GM13976 (cell line): ENCODE results near the gene PIGZ.

Experiments used
- DNase-seq: peaks from one replicate; pipeline ENCODE4 v3.0.0; 2012; ENCODE audit warnings: low spot score
- CTCF ChIP-seq: IDR thresholded peaks from 2 replicates; pipeline ENCODE4 v1.5.1; 2012; ENCODE audit warnings: borderline replicate concordance, mild to moderate bottlenecking; ENCODE audit not compliant: insufficient read depth; ENCODE audit errors: extremely low read depth, missing control alignments, control extremely low read depth
- in situ Hi-C: fragments of 300-500 bp; cut with MboI; formaldehyde crosslinking; loops from one replicate; pipeline ENCODE4 v1.12.0; 2022; ENCODE audit warnings: low sequenced_read_pairs, mixed read lengths, inconsistent platforms; ENCODE audit not compliant: unreplicated experiment

Gene PIGZ

GRCh38 chr3:196920733-196921132, 47.9 kb downstream of the PIGZ start:
- DNase-seq: no peak
- in situ Hi-C loops: no loop called here
- no peak for TF ChIP-seq CTCF

- in situ Hi-C loops: no loop called here
- no peak for TF ChIP-seq CTCF
- DNase-seq: no peak
Observed at GRCh38 chr3:196918968-196919367, 49.7 kb downstream of the PIGZ start.

- in situ Hi-C loops: no loop called here
- DNase-seq: no peak
Observed at GRCh38 chr3:196916995-196917394, 51.6 kb downstream of the PIGZ start.

GRCh38 chr3:196916221-196916620, 52.4 kb downstream of the PIGZ start:
- TF ChIP-seq CTCF: no peak
- in situ Hi-C loops: no loop called here
- DNase-seq: no peak

More at GRCh38 chr3:196916995-196917394, 51.6 kb downstream of the PIGZ start:
- TF ChIP-seq CTCF: no peak

- in situ Hi-C loops: no loop called here
- DNase-seq: no peak
- no peak for TF ChIP-seq CTCF
Observed at GRCh38 chr3:196915375-196915774, 53.3 kb downstream of the PIGZ start.

- TF ChIP-seq CTCF: no peak
- in situ Hi-C loops: no loop called here
- DNase-seq: no peak
Observed at GRCh38 chr3:196914866-196915265, 53.8 kb downstream of the PIGZ start.

- in situ Hi-C loops: no loop called here
- DNase-seq: no peak
- no peak for TF ChIP-seq CTCF
Observed at GRCh38 chr3:196903740-196904139, 64.9 kb downstream of the PIGZ start.
